HCEC 1CT (cell line): Measurements from ENCODE around the gene CHRNA10.
A peak's percentile ranks its signal among the peaks of the same experiment; 100 is the strongest.

Experiments
- DNase-seq: peaks from one replicate; pipeline ENCODE4 v3.0.0-alpha.2; 2017

CHRNA10 gene, protein sequence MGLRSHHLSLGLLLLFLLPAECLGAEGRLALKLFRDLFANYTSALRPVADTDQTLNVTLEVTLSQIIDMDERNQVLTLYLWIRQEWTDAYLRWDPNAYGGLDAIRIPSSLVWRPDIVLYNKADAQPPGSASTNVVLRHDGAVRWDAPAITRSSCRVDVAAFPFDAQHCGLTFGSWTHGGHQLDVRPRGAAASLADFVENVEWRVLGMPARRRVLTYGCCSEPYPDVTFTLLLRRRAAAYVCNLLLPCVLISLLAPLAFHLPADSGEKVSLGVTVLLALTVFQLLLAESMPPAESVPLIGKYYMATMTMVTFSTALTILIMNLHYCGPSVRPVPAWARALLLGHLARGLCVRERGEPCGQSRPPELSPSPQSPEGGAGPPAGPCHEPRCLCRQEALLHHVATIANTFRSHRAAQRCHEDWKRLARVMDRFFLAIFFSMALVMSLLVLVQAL

GRCh38 chr11:3671334-3672254, at the start of gene CHRNA10:
Gene CHRNA10 (minus strand): TSS chr11:3671384. CDS start chr11:3671312, 72 bp downstream.
- no peak for DNase-seq

- DNase-seq: no peak
These were observed 41.1 kb upstream of the CHRNA10 start for GRCh38 chr11:3712274-3712673.

DNA sequence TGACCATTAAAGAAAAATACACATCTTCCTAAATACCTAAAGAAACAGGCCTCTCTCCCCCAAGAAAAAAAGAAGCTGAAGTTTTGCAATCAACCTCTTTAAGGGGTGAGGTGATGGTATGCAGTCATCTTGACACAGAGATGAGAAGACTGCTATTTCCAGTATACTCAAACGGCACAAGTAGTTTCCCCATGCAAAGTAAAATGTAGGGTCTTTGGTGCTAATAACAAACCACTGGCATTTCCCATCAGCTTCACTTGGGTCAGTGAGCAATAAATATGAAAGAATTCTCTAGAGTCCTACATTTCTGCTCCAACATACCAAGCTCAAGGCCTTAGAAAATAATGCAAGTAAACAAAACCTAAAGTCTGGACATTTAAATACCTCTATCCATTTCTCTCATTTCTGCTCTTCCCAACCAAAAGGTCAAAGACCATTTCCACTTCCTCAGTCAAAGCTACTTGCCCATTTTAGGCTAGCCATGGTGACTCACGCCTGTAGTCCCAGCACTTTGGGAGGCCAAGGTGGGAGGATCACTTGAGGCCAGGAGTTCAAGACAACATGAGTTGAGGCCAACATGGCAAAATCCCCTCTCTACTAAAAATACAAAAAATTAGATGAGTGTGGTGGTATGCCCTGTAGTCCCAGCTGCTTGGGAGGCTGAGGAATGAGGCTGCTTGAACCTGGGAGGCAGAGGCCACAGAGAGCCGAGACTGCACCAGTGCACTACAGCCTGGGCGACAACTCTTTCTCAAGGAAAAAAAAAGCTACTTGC, 39.5 kb upstream of the CHRNA10 start:
- DNase-seq: peak; percentile 10

GRCh38 chr11:3709977-3710376, 38.8 kb upstream of the CHRNA10 start:
- no peak for DNase-seq

DNA sequence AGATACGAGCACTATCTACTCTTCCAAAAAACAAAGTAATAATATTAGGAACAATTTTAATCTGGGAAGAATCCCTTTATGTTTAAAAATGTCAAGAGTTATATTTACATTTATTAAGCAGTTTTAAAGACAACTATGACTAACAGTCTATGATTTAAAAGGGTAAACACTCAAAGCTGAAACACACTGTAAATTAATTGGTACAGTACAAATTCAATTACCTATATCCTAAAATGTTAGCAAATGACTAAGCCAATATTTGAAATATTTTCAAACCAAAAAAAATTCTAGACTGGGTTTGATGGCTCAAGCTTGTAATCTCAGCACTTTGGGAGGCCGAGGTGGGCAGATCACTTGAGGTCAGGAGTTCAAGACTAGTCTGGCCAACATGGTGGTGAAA, 36.0 kb upstream of the CHRNA10 start:
- no peak for DNase-seq

DNA sequence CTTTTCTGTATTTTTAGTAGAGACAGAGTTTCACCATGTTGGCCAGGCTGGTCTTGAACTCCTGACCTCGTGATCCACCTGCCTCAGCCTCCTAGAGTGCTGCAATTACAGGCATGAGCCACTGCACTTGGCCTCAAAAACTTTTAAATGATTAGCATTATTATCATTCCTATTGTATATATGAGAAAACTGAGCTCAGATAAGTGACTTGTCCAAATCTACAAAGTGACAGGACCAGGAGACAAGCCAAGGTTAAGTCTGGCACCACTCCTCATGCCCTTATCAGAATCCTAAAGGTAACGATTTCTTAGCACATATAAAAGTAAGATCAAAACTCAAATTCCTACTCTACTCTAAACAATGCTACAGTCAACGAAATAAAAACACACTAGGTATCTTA, 32.2 kb upstream of the CHRNA10 start:
- DNase-seq: no peak

DNA sequence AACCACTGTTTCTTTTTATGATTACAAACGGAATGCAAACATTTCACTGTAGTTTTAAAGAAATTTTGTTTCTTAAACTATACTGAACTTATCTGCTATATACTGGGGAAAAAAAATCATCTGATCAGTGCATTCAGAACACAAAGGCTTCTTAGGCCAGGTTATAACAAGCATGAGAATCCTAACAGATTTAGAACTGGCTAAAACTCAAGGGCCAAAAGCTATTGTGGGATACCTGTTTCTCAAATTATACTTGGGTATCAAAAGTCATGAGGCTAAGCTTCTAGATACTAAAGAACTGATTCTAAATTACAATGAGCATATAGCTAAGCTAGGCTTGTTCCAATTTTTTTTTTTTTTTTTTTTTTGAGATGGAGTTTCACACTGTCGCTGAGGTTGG, 29.7 kb upstream of the CHRNA10 start:
- no peak for DNase-seq

GRCh38 chr11:3700410-3700809, 29.2 kb upstream of the CHRNA10 start:
- no peak for DNase-seq

DNA sequence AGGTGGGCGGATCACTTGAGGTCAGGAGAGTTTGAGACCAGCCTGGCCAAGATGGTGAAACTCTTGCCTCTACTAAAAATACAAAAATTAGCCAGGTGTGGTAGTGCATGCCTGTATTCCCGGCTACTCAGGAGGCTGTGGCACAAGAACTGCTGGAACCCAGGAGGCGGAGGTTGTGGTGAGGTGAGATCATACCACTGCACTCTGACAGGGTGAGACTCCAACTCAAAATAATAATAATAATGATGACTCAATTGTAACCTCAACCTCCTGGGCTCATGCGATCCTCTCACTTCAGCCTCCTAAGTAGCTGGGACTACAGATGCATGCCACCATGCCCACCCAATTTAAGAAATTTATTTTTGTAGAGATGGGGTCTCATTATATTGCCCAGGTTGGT, 15.6 kb upstream of the CHRNA10 start:
- no peak for DNase-seq

DNA sequence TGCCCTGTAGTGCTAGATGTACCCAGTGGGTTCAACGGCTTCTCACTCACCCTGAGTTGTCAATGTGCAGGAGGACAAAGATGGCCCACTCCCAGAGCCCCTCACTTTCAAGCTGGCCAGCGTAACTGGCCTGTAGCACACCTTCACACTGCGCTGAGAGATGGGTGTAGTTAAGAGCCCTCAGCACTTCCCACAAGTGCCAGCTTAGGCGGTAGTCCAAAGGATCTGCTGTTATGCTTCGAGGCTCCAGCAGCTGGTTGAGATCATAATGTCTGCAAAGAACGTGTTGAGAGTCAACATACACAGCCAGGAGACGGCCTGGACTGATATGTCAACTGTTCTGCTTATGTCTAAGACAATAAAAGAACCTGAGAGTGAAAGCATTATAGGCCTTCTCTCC, 14.7 kb upstream of the CHRNA10 start:
- no peak for DNase-seq

GRCh38 chr11:3684819-3685172, 13.6 kb upstream of the CHRNA10 start:
- no peak for DNase-seq

- DNase-seq: no peak
These were observed 13.1 kb upstream of the CHRNA10 start for GRCh38 chr11:3684129-3684818.

DNA sequence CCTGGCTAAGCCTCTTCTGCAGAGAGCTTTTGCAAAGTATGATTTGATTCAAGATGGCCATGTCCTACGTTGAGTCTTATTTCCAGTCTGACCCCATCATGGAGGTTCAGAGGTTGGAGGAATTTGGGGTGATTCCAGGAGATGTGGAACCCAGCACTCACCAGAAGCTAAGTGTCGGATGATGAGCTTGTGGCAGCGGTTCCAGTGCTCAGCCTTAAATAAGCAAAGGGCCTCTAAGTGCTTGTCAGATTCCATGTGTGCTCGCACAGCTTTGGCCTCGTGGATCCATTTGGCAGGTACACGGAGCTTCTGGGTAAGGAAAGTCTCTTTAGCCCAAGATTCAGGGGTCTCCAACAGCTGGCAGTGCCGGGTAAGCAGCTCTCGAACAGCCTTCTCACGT, 11.9 kb upstream of the CHRNA10 start:
- no peak for DNase-seq

- DNase-seq: no peak
These were observed 7.9 kb upstream of the CHRNA10 start for GRCh38 chr11:3679077-3679476.

DNA sequence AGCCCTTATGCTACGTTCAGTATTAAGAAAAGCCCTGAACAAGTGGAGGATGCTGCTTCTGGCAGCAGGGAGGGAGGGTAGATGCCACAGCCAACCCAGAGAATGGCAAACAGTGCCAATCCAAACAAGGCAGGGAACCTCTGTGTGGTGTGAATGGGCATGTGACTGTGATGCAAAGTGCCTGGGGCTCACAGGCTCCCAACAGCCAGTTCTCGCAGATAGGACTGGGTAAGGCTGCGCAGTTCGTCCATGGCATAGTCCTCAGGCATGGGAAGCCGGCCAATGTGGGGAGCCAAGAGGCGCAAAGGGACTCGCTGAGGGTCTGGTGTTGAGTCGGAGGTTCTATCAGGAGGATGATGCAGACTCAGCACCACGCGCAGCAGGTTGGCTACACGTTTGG, 4.8 kb upstream of the CHRNA10 start:
- no peak for DNase-seq

- DNase-seq: peak; percentile 14
These were observed 3.0 kb upstream of the CHRNA10 start for GRCh38 chr11:3674189-3674588.

GRCh38 chr11:3669742-3670183, 1.4 kb downstream of the CHRNA10 start:
- DNase-seq: no peak

GRCh38 chr11:3669128-3669527, 2.1 kb downstream of the CHRNA10 start:
- DNase-seq: no peak

DNA sequence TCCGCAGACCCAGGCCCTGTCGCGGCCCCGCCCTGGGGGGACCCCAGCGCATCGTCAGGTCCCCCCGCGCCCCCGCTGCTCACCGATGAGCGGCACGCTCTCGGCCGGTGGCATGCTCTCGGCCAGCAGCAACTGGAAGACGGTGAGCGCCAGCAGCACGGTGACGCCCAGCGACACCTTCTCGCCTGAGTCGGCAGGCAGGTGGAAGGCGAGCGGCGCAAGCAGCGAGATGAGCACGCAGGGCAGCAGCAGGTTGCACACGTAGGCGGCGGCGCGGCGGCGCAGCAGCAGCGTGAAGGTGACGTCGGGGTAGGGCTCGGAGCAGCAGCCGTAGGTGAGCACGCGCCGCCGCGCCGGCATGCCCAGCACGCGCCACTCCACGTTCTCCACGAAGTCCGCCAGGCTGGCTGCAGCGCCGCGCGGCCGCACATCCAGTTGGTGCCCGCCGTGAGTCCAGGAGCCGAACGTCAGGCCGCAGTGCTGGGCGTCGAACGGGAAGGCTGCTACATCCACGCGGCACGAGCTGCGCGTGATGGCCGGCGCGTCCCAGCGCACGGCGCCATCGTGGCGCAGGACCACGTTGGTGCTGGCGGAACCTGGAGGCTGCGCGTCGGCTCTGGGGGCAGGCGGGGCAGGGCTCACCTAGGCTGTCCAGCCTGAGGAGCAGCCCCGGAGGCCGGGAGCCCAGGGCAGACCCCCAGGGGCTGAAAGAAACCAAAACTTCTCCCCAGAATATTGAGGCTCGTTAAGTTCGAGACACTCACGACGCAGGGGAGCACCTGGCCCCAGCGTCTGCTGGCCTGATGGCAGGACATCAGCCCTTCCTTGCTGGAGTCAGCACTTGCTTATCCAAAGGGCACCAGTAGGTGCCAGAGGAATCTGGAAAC, 3.8 kb downstream of the CHRNA10 start:
- DNase-seq: no peak

GRCh38 chr11:3666023-3666530, 5.1 kb downstream of the CHRNA10 start:
- no peak for DNase-seq

DNA sequence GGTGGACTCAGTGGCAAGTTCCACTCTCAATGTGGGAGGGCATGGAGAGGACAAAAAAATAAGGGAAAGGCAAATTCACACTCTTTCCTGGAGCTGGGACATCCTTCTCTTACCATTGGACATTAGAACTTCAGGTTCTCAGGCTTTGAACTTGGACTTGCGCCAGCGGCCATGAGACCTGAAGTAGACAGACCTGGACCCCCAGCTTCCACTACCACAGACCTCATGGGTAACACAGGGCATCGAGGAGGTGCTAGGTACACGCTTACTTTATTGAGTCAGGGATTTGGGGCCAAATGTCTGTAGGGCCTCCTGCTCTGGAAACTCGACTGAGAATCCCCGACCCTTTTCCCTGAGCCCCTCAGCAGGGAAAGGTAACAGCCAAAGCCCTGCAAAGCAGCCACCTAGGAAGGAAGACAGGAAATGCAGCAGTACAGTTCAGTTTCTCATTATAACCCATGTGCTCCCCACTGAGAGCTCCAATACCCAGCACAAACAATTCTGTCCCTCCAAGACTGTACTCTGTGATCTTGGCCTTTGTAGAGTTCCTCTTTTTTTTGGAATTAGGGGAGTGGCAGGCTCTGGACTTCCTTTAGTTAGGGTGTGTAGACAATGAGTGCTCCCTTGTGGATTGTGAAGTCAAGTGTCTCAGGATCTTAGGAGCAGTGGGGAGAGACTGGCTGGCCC, 5.7 kb downstream of the CHRNA10 start:
- no peak for DNase-seq
